ENCODE data around the gene NAALADL2.
"Not testable (repeated sequence)": the region's sequence is repeated elsewhere in the genome, so short reads cannot be mapped to it uniquely, and the experiment has no call there.

The NAALADL2 gene

DNA sequence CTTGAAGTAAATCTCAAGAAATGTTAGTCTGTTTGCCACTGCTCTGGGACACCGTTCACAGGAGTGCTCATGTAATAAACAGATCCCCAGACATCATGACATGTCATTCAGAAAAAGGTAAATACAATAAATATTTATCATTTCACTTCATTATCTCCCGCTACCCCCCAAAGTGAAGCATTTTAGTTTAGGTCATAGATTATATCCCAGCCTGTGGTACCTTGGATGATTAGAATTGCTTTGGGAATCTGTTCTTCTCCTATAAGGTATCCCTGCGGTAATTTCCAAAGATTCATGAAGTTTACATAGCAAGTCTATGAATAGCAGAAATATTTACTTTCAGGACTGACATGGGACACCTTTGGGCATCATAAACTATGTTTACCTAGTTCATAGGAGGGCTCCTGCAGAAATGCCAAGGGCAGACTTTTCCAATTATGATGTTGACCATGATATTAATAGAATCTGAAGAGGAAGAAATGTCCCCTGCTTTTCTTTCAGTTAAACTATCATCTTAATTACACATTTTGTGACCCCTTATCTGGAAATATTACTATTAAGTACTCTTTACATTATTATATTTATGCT, 268.0 kb downstream of the NAALADL2 start:
- DNase-seq (ENCODE audit: extremely low read depth in 1 of 2, low read depth in 1 of 2): no peak

GRCh38 chr3:175129126-175129525, 270.0 kb downstream of the NAALADL2 start:
- no peak for DNase-seq (ENCODE audit: extremely low read depth in 1 of 2, low read depth in 1 of 2)

- DNase-seq (ENCODE audit: extremely low read depth in 1 of 2, low read depth in 1 of 2): no peak
Observed at GRCh38 chr3:175129571-175129970, 270.4 kb downstream of the NAALADL2 start.

GRCh38 chr3:175131866-175132265, 272.7 kb downstream of the NAALADL2 start:
- not testable (repeated sequence) for DNase-seq (ENCODE audit: extremely low read depth in 1 of 2, low read depth in 1 of 2)

DNA sequence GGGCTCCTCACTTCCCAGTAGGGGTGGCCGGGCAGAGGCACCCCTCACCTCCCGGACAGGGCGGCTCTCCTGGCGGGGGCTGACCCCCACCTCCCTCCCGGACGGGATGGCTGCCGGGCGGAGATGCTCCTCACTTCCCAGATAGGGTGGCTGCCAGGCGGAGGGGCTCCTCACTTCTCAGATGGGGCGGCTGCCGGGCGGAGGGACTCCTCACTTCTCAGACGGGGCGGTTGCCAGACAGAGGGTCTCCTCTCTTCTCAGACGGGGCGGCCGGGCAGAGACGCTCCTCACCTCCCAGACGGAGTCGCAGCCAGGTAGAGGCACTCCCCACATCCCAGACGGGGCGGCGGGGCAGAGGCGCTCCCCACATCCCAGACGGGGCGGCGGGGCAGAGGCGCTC, 273.6 kb downstream of the NAALADL2 start:
- DNase-seq (ENCODE audit: extremely low read depth in 1 of 2, low read depth in 1 of 2): not testable (repeated sequence)

GRCh38 chr3:175144368-175144767, 285.2 kb downstream of the NAALADL2 start:
- DNase-seq (ENCODE audit: extremely low read depth in 1 of 2, low read depth in 1 of 2): no peak

- no peak for DNase-seq (ENCODE audit: extremely low read depth in 1 of 2, low read depth in 1 of 2)
Observed at GRCh38 chr3:175146258-175146657, 287.1 kb downstream of the NAALADL2 start.

GRCh38 chr3:175149675-175150074, 290.5 kb downstream of the NAALADL2 start:
- DNase-seq (ENCODE audit: extremely low read depth in 1 of 2, low read depth in 1 of 2): no peak

GRCh38 chr3:175150812-175151401, 291.8 kb downstream of the NAALADL2 start:
- no peak for DNase-seq (ENCODE audit: extremely low read depth in 1 of 2, low read depth in 1 of 2)

DNA sequence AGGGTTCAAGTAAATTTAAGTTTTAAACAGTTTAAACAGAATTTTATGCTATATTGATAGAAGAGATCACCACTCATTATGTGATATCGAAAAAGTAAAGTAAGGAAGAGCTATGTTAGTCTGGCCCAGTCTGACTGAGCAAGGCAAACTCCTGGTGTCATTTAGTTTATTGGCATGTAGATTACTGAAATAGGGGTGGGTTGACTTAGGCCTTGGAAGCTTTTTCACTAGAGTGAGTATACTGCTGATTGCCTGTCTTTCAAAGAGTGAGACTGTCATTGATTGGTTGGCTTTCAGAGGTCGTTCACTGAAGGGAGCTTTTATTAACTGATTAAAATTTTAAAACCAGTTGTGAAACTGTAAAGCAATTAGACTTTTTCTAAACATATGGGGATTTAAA, 294.5 kb downstream of the NAALADL2 start:
- no peak for DNase-seq (ENCODE audit: extremely low read depth in 1 of 2, low read depth in 1 of 2)

DNA sequence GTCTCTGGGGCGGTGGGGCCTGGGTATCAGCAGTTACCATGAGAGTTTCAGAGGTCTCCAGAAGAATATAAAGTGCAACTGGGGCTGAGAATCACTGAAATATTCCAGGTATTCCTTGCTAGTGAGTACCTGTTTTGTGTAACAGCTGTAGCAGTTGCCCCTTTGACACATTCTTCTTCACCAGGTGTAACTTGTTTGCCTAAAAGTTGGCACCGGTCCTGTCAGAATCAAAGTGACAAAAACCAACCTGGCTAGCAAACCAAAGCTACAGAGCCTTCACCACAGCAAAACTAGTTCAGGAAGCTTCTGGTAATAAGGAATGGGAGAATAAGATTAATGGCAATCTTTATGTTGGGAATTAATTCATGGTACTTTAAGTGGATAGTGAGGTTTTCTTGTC, 296.0 kb downstream of the NAALADL2 start:
- DNase-seq (ENCODE audit: extremely low read depth in 1 of 2, low read depth in 1 of 2): no peak

GRCh38 chr3:175159202-175159601, 300.1 kb downstream of the NAALADL2 start:
- DNase-seq (ENCODE audit: extremely low read depth in 1 of 2, low read depth in 1 of 2): no peak

DNA sequence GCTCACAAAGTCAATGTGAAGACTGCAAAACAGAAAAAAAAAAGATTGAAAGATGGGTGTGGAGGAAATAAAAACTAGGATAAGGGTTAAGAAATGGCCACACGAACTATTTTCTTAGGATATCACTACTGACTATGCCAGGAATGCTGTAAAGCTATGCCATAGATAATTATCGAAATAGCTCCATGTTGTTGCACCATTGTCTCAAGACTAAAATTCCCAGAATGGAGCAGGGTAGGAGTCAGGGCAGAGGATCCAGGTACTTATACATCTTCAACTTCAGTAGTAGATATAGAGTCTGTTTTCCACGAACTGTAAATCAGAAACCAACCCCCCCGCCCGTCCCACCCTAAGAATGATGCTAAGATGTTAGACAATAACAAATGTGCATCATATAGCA, 302.2 kb downstream of the NAALADL2 start:
- DNase-seq (ENCODE audit: extremely low read depth in 1 of 2, low read depth in 1 of 2): no peak

GRCh38 chr3:175163686-175164085, 304.6 kb downstream of the NAALADL2 start:
- DNase-seq (ENCODE audit: extremely low read depth in 1 of 2, low read depth in 1 of 2): no peak

GRCh38 chr3:175173117-175173516, 314.0 kb downstream of the NAALADL2 start:
- DNase-seq (ENCODE audit: extremely low read depth in 1 of 2, low read depth in 1 of 2): not testable (repeated sequence)

GRCh38 chr3:175176556-175176955, 317.4 kb downstream of the NAALADL2 start:
- DNase-seq (ENCODE audit: extremely low read depth in 1 of 2, low read depth in 1 of 2): no peak

DNA sequence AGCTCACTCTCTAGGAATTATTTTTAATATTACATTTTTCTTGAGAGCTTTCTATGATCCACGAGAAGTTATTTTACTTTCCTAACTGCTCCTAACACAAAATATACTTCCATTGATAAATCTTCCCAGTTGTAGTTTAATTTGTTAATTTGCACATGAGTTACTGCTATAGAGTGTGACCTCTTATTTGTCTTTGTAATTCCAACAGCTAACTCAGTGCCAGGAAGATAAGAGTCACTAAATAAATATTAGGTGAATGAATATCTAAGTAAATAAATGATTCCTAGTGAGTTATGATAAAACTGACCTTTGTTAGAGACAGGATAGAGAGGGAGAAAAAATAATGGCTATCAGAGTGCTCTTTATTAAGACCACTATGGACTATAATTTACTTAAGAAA, 319.9 kb downstream of the NAALADL2 start:
- DNase-seq (ENCODE audit: extremely low read depth in 1 of 2, low read depth in 1 of 2): no peak

GRCh38 chr3:175184392-175184791, 325.3 kb downstream of the NAALADL2 start:
- DNase-seq (ENCODE audit: extremely low read depth in 1 of 2, low read depth in 1 of 2): no peak

DNA sequence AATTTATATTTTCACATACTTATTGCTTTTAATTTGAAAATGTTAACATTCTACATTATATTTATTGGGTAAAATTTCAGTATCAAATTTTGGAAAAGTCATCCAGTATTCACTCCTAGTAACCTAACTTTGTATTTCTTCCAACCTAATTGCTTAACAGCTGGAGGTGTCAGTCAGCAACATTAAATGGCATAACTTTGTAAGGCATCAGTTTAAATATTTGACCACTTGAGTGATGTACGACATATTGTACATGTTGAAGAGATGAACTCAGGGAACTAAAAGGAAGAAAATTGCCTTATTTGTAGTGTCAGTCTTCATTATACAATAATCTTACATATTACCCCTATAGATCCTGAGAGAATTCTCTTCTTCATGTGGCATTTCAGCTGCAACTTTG, 326.8 kb downstream of the NAALADL2 start:
- DNase-seq (ENCODE audit: extremely low read depth in 1 of 2, low read depth in 1 of 2): no peak

- DNase-seq (ENCODE audit: extremely low read depth in 1 of 2, low read depth in 1 of 2): no peak
Observed at GRCh38 chr3:175186511-175186910, 327.4 kb downstream of the NAALADL2 start.

DNA sequence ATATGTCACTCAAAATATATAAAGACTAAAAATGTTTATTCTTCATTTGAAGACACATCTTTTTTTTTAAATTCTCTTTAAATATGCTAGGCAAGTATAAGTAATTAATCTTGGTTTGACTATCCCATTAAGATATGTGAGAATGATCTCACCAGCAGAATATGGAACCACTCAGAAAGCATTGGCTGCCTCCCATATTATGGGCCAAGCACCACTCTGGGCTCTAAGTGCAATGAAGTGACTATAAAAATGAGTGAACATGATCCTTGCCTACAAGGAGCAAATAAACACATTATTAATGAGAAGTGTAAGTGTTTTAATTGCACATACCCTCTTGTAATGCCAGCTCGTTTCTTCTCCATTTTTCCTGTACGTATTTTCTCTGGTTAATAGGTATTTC, 328.5 kb downstream of the NAALADL2 start:
- DNase-seq (ENCODE audit: extremely low read depth in 1 of 2, low read depth in 1 of 2): no peak

- DNase-seq (ENCODE audit: extremely low read depth in 1 of 2, low read depth in 1 of 2): no peak
Observed at GRCh38 chr3:175192536-175192935, 333.4 kb downstream of the NAALADL2 start.
